ENCODE measurements around the gene RAPSN.

RAPSN gene

DNA sequence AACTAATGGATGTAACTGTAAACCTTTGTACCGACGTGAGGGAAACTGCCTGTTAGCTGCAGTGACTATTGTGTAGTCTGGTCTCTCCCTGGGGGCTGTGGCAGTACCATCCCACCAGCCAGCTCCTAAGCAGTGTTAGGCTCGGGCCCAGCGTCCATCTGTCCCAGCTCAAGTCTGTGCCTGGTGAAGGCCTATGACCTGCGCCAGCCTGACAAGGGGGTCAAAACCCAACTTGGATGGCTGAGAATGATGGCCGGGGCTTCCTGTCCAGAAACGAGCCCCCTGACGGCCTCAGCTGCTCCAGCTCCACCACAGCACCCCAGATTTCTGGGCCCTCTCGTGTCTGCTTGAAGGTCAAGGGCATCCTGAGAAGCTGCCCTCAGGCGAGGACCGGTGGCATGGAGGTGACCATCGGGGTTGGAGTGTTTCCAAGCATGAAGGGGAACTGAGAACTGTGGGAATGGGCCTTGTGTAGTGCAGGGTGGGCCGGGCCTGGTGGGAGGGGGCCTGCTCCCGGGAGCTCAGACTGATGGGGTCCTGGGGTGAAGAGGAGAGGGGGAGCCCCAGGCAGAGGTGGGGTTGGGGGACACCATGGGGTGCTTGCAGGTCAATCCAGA is 56.3 kb downstream of the RAPSN start:
- H3K27ac ChIP-seq (ENCODE audit: low read depth, low read length), result no peak overlapping the region; the same call in 1 of the 2 replicates
- no peaks in the 10 kb centered on the region for H3F3A ChIP-seq (ENCODE audit: control insufficient read depth, insufficient read depth)
- no peaks in the 10 kb centered on the region for H4K20me1 ChIP-seq (ENCODE audit: control insufficient read depth, insufficient read depth, low read depth, low read length)
- peaks cover 67% of the 10 kb centered on the region for H3K4me1 ChIP-seq (ENCODE audit: control insufficient read depth, low read length)
- no peaks in the 10 kb centered on the region for H3K9me3 ChIP-seq (ENCODE audit: control insufficient read depth, insufficient read depth, low read length)
- H3K4me3 ChIP-seq (ENCODE audit: low read length), result no peak overlapping the region
- peak overlapping the region; percentile 90; the same call in 1 of the 2 replicates for H3K4me2 ChIP-seq (ENCODE audit: low read length)
- no peaks in the 10 kb centered on the region for H3K79me2 ChIP-seq (ENCODE audit: control insufficient read depth, low read length)
- H3K36me3 ChIP-seq (ENCODE audit: control insufficient read depth, low read length), result no peaks in the 10 kb centered on the region
- TF ChIP-seq, protein P1, sequence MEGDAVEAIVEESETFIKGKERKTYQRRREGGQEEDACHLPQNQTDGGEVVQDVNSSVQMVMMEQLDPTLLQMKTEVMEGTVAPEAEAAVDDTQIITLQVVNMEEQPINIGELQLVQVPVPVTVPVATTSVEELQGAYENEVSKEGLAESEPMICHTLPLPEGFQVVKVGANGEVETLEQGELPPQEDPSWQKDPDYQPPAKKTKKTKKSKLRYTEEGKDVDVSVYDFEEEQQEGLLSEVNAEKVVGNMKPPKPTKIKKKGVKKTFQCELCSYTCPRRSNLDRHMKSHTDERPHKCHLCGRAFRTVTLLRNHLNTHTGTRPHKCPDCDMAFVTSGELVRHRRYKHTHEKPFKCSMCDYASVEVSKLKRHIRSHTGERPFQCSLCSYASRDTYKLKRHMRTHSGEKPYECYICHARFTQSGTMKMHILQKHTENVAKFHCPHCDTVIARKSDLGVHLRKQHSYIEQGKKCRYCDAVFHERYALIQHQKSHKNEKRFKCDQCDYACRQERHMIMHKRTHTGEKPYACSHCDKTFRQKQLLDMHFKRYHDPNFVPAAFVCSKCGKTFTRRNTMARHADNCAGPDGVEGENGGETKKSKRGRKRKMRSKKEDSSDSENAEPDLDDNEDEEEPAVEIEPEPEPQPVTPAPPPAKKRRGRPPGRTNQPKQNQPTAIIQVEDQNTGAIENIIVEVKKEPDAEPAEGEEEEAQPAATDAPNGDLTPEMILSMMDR (IDR thresholded peaks at IDR 0.05; ENCODE audit: low read depth, low read length, poor library complexity, severe bottlenecking), result no peak
- no peak for TF ChIP-seq EZH2phosphoT487 (IDR thresholded peaks at IDR 0.05; ENCODE audit: borderline replicate concordance, low read length)
- no peaks in the 10 kb centered on the region for H3K9me2 ChIP-seq (replicated peaks; ENCODE audit: control insufficient read depth, low read length)
- no peaks in the 10 kb centered on the region for H3K27me3 ChIP-seq (ENCODE audit: control insufficient read depth, low read length)

DNA sequence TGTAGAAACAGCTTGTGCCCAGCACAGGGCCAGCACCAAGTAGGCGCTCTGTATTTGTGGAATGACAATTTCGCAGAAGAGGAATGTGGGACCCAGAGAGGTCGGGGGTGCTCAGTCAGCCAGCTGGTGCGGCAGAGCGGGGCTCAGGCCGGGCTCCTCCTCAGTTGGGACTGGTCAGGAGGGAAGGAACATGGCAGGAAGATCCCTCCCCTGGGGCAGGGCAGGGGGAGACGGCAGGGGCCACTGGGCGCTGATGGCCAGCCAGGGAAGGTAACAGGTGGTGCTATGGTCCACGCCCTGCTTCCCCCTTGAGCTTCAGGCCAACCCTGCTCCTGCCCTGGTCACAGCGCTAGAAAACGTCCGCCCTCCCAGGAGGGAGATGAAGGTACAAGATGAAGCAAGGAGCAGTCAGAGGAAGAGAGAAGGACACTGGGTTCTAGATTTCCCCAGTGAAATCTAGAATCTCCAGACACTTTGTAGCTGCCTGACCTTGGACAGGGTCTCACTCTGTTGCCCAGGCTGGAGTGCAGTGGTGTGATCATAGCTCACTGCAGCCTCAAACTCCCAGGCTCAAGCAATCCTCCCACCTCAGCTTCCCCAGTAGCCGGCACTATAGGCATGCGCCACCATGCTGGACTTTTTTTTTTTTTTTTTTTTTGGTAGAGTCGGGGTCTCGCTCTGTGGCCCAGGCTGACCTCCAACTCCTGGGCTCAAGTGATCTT is 57.1 kb downstream of the RAPSN start:
- H3K4me3 ChIP-seq (ENCODE audit: low read length), result no peak overlapping the region
- no peaks in the 10 kb centered on the region for H3K79me2 ChIP-seq (ENCODE audit: control insufficient read depth, low read length)
- no peaks in the 10 kb centered on the region for H3F3A ChIP-seq (ENCODE audit: control insufficient read depth, insufficient read depth)
- no peak overlapping the region for H3K4me2 ChIP-seq (ENCODE audit: low read length)
- TF ChIP-seq, protein P1 (IDR thresholded peaks at IDR 0.05; ENCODE audit: low read depth, low read length, poor library complexity, severe bottlenecking), result no peak
- TF ChIP-seq EZH2phosphoT487 (IDR thresholded peaks at IDR 0.05; ENCODE audit: borderline replicate concordance, low read length), result no peak
- H4K20me1 ChIP-seq (ENCODE audit: control insufficient read depth, insufficient read depth, low read depth, low read length), result no peaks in the 10 kb centered on the region
- no peak overlapping the region for H3K27ac ChIP-seq (ENCODE audit: low read depth, low read length)
- H3K9me3 ChIP-seq (ENCODE audit: control insufficient read depth, insufficient read depth, low read length), result no peaks in the 10 kb centered on the region
- no peaks in the 10 kb centered on the region for H3K9me2 ChIP-seq (replicated peaks; ENCODE audit: control insufficient read depth, low read length)
- peaks cover 62% of the 10 kb centered on the region for H3K4me1 ChIP-seq (ENCODE audit: control insufficient read depth, low read length)
- H3K36me3 ChIP-seq (ENCODE audit: control insufficient read depth, low read length), result no peaks in the 10 kb centered on the region
- H3K27me3 ChIP-seq (ENCODE audit: control insufficient read depth, low read length), result no peaks in the 10 kb centered on the region

DNA sequence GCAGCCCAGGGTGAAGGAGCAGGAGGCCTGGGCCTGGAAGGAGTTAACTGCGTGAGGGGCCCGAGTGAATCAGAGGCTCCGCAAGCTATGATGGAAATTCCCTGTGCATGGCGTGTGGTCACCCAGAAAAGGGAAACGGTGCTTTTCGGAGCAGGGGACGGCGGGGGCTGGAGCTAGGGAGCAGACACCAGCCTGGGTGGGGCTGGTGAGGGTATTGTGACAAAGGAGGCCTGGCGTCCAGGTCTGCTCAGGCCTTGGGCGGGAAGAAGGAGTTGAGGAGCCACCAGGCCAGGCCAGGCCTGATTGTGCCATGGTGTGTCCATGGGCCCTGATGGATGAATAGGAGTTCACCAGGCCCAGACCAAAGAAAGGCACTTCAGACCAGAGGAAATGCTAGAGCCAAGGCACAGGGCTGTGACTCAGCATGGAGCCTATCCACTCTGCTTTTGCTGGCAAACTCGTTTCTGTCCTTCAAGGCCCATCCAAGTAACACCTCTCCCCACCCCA is 57.8 kb downstream of the RAPSN start:
- H3K9me2 ChIP-seq (replicated peaks; ENCODE audit: control insufficient read depth, low read length), result no peaks in the 10 kb centered on the region
- no peak overlapping the region for H3K27ac ChIP-seq (ENCODE audit: low read depth, low read length)
- H3K4me3 ChIP-seq (ENCODE audit: low read length), result no peak overlapping the region
- no peaks in the 10 kb centered on the region for H3F3A ChIP-seq (ENCODE audit: control insufficient read depth, insufficient read depth)
- no peak overlapping the region for H3K4me2 ChIP-seq (ENCODE audit: low read length)
- no peaks in the 10 kb centered on the region for H4K20me1 ChIP-seq (ENCODE audit: control insufficient read depth, insufficient read depth, low read depth, low read length)
- TF ChIP-seq, protein P1 (IDR thresholded peaks at IDR 0.05; ENCODE audit: low read depth, low read length, poor library complexity, severe bottlenecking), result no peak
- no peak for TF ChIP-seq EZH2phosphoT487 (IDR thresholded peaks at IDR 0.05; ENCODE audit: borderline replicate concordance, low read length)
- no peaks in the 10 kb centered on the region for H3K9me3 ChIP-seq (ENCODE audit: control insufficient read depth, insufficient read depth, low read length)
- no peaks in the 10 kb centered on the region for H3K27me3 ChIP-seq (ENCODE audit: control insufficient read depth, low read length)
- no peaks in the 10 kb centered on the region for H3K36me3 ChIP-seq (ENCODE audit: control insufficient read depth, low read length)
- no peaks in the 10 kb centered on the region for H3K79me2 ChIP-seq (ENCODE audit: control insufficient read depth, low read length)
- peaks cover 58% of the 10 kb centered on the region for H3K4me1 ChIP-seq (ENCODE audit: control insufficient read depth, low read length)
